IPS DF 4.7 (cell line): Measurements from ENCODE around the gene EFEMP2.
A peak's percentile ranks its signal among the peaks of the same experiment; 100 is the strongest.

Experiments
- DNase-seq: peaks from one replicate; pipeline ENCODE4 v3.0.0-alpha.2; 2013; ENCODE audit warnings: low spot score; ENCODE audit errors: extremely low read depth

The EFEMP2 gene

DNA sequence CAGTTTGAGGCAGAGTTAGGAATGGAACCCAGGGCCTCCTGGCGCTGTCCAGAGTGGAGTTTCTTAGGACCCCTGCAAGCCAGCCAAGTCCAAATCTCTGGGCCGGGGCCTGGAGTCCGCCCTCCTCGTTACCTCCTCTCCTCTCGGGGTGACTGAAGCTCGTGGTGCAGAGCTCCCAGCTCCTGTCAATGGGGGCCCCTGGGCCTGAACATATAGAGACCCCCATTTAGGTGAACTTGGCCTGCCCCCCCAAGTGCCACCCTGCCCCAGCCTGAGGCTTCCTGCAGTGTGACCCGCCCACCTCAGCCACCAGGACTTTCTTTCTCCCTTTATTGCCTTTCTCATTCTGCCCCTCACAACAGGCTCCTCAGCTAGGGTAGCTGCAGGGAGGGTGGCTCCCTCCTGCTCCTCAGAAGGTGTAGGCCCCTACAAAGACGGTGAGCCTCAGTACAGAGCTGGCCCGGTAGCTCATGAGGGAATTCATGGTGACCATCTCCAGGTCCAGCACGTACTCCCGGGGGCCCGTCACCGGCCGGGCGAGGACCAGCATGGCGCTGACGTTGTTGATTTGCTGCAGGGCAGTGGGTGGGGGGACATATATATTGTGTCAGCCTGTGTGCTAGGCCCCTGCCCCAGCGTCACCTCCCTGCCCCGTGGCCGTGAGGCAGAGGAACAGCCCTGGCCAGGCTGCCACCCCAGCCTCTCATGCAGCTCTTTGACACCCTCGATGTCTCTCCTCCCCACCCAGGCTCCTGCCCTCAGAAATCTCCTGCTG, 5.9 kb downstream of the EFEMP2 start:
- DNase-seq = no peak

- no peak for DNase-seq
These were observed 6.9 kb downstream of the EFEMP2 start for GRCh38 chr11:65865550-65866172.

DNA sequence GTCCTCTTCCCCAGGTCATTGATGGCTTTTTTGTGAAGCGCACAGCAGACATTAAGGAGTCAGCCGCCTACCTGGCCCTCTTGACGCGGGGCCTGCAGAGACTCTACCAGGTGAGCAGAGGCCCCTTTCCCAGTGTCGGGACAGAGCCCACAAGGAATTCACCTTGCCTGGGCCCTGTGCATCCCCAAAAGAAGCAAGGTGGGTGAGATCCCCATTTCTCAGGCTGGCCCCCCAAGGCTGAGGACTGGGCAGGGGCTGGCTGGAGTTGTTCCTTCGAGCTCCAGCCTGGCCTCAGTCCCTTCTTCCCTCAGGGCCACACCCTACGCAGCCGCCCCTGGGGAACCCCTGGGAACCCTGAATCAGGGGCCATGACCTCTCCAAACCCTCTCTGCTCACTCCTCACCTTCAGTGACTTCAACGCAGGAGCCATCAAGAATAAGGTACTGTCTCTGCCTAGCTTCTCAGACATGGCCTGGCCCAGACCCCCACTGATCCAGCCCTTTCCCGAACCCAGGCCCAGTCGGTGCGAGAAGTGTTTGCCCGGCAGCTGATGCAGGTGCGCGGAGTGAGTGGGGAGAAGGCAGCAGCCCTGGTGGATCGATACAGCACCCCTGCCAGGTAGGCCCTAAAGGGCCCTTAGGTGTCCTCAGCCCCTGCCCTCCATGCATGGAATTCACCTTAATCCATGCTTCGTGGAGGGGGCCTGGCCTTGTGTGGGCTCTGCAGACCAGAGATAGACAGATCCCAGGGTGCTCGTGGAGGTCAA, 7.7 kb downstream of the EFEMP2 start:
- DNase-seq = no peak

DNA sequence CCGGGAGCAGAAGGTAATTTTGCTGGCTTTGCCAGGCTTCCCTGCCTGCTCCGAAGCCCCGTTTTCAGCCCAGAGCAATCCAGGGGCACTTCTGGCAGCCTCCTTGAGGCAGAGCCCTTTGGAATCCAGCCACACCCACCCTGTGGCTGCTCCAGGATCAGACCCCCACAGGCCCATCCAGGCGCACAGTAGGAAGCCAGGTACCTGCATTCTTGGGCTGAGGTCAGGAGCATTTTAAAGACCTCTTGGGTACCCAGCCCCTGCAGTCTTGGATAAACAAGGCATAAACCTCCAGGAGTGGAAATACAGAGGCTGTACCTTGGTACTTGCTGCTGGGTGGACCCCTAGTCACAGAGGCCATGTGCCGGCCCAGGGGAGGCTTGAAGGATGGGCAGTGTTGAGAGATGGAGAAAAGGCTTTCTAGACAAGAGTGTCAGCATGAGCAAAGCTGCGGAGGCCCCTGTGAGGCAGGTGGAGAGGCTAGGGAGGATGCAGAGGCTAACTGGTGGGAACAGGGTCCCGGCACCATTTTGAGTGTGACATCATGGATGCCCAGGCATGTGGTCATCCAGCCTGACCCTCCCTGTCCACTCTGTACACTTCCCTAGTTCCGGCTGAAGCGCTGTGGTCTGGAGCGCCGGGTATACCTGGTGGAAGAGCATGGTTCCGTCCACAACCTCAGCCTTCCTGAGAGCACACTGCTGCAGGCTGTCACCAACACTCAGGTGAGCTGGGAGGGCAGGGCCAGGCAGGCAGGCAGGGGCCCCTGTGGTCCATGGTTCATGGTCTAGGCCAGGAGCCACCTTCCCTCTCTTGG, 8.5 kb downstream of the EFEMP2 start:
- DNase-seq = no peak

DNA sequence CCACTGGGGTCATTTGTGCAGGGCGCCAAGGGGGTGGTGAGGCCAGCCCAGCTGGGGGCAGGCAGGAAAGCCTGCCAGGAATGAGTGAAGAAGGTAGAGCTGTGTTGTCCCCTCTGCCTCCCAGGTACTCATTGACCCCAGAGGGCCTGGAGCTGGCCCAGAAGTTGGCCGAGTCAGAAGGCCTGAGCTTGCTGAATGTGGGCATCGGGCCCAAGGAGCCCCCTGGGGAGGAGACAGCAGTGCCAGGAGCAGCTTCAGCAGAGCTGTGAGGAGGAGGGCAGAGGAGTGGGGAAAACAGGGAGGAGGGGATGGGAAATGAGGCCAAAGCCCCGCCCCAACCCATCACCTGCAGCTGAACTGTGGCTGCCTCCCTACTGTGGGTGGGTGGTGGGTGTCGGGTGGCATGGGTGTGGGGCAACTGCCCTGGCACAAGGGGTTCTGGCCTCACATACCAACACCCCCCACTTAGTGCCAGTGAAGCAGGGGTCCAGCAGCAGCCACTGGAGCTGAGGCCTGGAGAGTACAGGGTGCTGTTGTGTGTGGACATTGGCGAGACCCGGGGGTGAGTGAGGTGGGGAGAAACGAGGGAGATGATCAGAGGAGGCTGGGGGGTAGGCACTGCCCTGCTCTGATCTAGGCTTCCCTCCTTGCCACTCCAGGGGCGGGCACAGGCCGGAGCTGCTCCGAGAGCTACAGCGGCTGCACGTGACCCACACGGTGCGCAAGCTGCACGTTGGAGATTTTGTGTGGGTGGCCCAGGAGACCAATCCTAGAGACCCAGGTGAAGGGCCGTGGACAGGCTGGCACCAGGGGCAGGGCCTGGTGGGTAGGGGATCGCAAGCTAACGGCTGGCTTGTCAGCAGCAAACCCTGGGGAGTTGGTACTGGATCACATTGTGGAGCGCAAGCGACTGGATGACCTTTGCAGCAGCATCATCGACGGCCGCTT, 9.4 kb downstream of the EFEMP2 start:
- DNase-seq = no peak

DNA sequence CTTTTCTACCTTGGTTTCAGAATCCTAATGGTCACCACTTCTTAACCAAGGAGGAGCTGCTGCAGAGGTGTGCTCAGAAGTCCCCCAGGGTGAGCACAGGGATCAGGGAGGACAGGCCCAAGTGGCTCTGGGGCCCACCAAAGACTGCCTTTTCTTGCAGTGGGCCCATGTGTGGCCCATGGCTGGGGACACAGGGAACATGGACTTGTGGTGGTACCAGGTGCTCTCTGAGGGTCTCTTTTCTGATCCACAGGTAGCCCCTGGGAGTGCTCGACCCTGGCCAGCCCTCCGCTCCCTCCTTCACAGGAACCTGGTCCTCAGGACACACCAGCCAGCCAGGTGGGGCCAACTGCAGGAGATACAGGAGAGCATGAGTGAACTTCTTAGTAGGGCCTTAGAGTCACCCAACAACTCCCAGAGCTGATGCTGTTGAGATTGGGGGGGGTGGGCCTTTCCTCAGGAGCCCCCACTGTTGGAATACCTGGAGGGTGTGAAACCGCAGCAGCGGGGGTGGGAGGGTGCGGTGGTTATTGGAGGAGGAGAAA, 10.3 kb downstream of the EFEMP2 start:
- no peak for DNase-seq

DNA sequence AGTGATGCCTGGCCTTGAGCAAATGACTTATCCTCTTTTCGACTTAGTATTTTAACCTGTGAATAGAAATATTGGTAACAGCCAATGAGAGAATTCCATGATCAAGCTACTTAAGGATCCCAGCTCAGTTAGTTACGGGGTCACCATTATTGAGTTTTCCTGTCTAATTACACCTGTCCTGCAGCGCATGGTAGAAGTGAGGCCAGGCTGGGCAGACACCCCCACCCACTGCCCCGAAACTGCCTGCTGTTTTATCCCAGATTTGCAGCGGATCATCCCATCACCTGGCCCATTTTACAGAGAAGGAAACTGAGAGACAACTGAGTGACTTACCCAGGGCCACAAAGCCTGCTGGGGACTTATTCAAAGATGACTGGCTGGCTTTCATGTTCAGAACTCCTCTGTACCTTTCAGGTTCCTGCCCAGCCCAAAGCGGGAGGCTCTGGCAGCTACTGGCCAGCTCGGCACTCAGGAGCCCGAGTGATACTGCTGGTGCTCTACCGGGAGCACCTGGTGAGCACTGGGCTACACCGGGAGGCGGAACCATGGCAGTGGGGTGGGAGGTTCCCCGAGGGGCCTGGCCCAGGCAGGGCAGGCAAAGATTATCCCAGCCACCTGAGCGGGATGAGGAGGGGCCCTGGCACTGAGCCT, 10.9 kb downstream of the EFEMP2 start:
- DNase-seq = no peak

- no peak for DNase-seq
These were observed 11.5 kb downstream of the EFEMP2 start for GRCh38 chr11:65861165-65861505.

DNA sequence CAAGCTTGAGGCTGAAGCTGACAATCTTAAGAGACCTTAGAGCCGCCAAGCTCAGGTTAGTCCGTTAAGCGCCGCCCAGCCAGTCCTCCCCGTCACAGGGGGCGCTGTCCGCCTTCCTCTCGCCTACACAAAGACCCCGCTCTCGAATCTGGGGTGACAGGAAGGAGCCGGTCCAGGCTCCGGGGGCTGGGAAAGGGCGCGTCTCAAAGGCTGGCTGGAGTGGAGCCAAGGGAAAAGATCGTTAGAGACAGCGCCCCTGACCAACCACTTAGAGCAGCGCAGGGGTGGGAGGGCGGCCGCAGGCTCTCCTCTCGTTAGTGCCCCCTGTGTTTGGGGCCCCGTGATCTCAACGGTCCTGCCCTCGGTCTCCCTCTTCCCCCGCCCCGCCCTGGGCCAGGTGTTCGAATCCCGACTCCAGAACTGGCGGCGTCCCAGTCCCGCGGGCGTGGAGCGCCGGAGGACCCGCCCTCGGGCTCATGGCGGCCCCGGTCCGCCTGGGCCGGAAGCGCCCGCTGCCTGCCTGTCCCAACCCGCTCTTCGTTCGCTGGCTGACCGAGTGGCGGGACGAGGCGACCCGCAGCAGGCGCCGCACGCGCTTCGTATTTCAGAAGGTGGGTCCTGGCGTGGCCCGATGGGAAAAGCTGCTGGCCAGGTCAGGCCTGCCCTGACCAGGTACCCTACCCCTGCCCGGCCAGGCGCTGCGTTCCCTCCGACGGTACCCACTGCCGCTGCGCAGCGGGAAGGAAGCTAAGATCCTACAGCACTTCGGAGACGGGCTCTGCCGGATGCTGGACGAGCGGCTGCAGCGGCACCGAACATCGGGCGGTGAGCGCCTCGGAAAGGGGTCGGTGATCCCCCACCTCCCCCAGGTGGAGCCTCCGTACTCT, 12.1 kb downstream of the EFEMP2 start, which contains the start of gene MUS81:
TSS of gene MUS81 (plus strand) at position 156 of the 887 bp plus-strand sequence. CDS start at position 477, 321 bp downstream.
- no peak for DNase-seq

- DNase-seq = no peak
These were observed 12.8 kb downstream of the EFEMP2 start for GRCh38 chr11:65859812-65860277.

GRCh38 chr11:65859095-65859811, 13.3 kb downstream of the EFEMP2 start:
- peak; percentile 93 for DNase-seq

DNA sequence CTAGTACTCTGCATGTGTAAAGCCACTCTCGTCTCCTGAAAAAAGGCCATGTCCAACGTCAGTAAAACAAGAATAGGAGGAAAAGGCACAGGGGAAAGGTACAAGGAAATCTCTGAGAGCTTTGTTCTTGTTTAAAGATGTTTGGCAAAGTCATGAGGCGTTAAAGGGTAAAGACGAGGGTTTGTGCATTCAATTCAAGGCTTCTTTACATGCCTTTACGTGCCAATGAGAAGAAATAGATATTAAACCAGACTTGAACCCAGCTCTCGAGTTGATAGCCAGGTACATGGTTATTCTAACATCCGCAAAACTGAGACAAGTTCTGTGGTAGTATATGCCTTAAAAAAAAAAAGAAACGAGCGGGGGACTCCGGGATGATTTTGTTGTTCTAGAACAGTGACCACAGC, 13.9 kb downstream of the EFEMP2 start:
- DNase-seq = no peak

DNA sequence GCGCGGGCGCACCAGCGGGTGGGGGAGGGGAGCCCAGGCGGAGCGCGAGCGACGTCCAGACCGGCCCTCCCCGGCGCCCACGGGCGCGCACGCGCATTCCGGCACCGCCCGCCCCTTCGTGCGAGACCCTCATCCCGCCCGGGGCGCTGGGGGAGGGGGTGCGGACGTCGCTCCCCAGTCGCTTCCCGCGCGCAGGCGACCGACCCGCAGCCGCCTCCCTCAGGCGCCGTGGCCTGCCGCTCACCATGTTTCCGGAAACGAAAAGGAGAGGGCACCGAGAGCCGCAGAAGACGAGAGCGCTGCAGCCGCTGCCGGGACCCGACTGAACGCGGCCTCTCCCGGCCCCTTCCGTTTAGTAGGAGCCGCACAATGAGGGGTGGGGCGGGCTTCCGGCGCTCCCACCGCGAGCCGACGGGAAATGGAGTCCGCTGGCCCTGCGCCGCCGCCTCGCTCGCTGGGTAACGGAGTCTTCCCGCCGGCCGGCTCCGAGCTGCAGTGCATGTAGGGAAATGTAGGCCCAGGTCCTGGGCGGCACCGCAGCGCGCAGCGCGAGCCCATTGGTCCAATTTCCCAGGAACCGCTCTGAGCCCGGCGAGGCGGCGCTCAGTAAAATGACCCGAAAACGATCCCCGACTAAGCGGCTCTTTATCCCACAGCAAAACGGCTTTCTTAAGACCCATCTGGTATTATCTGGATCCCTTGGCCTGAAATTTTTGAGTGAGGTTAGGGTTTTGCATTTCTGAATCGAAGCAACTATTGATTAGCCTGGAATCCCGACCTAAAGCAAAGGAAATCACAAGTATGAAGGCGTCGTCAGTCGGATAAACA, 14.5 kb downstream of the EFEMP2 start, which contains the start of gene CFL1:
TSS of gene CFL1 (minus strand) at position 328 of the 828 bp plus-strand sequence. CDS start at position 247, 81 bp downstream.
- DNase-seq = no peak

GRCh38 chr11:65857500-65857852, 15.1 kb downstream of the EFEMP2 start:
- DNase-seq = no peak

DNA sequence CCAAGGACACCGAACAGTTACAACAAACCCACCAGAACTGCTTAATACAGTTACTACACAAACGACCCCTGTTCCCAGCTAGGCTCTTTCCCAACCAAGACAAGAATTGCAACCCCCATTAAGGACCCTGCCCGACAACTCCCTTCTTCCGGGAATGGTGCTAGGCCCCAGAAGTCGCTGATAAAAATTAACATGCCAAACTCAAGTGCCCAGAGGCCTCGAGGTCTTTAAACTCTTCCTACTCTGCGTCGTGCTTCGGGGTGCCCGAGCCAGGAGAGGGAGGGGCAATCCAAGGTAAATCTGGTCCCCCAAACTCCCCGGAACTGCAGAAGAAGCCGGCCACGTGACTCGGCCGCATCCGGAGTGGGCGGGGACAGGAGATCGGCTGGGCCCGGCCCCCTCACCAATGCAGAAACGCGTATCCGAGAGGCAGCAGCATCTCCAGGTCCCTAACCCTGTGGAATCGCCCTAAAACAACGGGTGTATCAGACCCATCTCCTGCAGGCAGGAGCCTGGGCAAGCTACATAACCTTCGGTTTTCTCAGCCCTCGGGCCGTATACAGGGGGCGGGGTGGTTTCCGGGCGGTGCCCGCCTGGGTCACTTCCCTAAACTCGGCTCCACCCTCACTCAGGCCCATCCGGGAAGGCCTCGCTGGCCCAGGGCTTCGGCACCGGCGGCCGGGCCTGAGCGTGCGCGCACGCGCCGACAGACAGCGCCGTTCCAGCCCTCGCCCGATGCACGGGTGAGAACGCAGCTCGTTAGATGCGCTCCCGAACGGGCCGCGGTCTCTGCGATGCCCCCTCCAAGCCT, 15.7 kb downstream of the EFEMP2 start:
- no peak for DNase-seq

DNA sequence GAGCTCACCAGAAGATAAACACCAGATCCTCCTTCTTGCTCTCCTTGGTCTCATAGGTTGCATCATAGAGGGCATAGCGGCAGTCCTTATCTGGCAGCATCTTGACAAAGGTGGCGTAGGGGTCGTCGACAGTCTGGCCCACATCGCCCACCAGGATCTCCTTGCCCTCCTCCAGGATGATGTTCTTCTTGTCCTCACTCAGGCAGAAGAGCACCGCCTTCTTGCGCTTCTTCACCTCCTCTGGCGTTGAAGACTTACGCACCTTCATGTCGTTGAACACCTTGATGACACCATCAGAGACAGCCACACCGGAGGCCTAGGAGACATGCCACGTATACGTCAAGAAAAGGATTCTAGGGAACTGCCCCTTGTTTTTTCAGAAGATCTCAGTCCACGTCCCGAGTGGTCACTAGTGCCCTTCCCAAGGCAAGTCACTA, 16.7 kb downstream of the EFEMP2 start:
- DNase-seq = no peak
